KG1 (cell line): ENCODE data around the gene C2.
"Not testable (repeated sequence)": the region's sequence is repeated elsewhere in the genome, so short reads cannot be mapped to it uniquely, and the experiment has no call there.

Experiments used
- DNase-seq: peaks from one replicate; lab custom pipeline; 2025; lab: John Stamatoyannopoulos, UW

The C2 gene

GRCh38 chr6:31899215-31899614 lies 28.3 kb upstream of the C2 start:
- no peak for DNase-seq

GRCh38 chr6:31899882-31900722 lies 27.4 kb upstream of the C2 start:
- DNase-seq: no peak

DNA sequence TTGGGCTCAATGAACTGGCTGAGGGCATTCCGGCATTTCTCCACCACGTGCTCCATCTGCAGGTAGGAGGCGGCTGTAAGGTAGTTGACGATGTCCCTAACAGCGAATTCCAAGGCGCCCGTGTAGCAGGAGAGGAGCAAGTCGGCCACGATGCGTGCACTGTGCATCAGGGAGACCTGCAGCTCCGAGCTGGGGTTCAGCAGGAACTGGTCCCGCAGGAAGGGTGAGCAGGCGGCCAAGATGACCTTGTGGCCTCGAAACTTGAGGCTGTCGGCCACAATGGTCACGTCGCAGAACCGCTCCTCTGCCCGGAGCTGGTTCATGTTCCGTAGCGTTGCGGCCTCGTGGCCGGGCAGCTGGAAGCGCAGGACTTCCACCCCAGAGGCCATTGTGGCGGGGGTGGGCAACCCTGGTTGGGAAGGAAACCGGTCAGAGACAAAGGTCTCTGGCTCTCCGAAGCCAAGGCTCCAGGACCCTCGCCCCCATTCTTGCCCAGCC lies 26.6 kb upstream of the C2 start:
- DNase-seq: no peak

DNA sequence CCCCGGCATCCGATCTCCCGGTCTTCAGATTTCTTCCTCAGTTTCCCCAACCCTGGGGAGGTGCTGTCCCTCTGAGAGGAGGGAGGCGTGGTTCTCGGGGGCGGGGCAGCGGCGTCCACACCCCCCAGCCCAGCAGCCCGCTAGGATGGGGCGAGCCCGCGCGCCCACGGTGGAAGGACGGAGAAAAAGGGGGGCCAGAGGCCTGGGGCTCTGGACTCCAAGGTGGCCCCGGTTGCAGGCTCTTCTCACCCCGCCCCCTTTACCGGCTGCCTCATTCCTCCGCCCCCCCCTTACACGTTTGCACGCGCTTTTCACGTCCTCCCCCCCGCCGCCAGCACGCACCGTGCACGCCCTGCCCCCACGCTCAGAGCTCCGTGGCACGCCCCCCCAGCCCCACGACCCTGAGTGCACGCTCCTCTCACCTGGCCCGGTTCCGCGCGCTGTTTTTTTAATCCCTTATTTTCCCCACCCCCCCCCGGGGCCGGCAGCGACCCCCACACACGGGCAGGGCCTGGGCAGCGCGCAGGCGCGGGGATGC lies 26.0 kb upstream of the C2 start:
- DNase-seq: no peak

DNA sequence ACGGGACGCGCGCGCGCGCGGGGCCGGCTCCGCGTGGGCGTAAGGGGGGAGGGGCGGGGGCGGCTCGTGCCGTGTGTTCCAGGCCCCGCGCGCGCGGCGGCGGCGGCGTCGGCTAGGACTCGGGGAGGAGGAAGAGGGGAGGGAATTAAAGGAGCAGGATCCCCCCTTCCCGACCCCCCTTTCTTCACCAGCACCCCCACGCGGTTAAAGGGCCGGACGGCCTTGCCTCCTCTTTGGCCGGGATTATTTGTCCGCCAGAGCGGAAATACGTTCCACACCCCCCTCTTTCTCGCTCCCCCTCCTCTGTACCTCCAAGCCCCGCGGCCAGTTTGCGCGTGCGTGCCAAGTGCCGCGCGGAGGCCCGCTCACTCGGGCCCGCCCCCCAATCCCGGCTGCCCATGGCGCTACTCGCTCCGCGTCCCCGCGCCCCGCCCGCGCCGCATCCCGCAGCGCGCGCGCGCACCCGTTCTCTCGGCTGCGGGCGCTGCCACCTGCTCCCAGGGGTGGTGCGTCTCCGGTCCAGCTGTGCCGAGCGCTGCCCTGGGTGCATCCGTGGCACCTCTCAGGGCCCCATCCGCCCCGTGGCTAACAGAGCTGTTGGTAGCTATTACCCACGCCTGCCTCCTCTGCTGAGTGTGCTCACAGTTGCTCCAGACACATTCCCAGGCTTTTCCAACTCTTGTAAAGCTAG lies 25.4 kb upstream of the C2 start, which contains the start of gene ZBTB12:
Gene ZBTB12, minus strand, starts transcription at position 134 of the 691 bp plus-strand sequence. CDS start 781 bp downstream, outside the sequence.
- peak; percentile 81 for DNase-seq

DNA sequence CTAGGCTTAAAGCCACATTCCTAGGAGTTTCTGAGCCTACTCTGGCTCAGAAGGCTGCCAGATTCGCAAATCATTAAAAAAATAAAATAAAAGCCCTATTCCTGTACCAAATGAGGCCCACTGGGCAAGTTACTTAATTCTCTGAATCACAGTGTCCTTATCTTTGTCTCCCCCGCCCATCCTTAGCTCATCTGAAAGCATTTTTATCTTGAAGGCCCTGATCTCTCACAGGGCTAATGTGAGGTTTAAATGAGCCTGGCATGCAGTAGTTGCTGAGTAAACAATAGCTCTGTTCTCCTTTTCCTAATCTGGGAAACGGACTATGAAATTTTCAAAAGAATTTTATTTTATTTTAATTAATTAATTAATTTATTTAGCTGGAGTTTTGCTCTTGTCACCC lies 23.6 kb upstream of the C2 start:
- no peak for DNase-seq

DNA sequence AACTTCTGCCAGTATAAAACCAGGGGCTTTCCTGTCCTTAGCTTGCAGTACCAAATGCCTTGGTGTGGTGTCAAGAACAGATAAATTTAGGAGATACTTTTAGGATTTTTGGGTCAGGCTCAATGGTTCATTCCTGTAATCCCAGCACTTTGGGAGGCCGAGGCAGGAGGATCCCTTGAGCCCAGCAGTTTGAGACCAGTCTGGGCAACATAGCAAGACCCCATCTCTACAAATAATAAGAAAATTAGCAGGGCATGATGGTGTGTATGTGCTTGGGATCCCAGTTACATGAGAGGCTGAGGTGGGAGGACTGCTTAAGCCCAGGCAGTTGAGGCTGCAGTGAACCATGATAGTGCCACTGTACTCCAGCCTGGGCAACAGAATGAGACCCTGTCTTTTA lies 22.5 kb upstream of the C2 start:
- DNase-seq: no peak

DNA sequence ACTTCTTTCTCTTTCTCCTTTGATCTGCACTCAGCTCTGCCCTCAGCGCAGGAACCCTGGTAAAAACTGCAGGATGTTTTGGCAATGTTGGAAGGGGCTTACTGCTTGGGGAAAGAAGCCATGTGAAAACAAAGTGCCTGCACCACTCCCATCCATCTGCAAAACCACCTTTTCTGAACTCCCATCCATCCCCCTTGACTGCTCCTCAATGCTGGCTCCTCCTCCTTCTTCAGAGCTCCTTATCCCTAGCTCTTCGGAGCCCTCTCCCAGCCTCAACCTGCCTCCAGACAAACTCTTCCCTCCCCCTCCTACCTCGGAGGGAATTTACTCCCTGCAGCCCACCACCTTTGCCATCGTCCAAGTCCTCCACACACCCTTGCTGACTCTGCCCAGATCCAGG lies 21.4 kb upstream of the C2 start:
- DNase-seq: no peak

- not testable (repeated sequence) for DNase-seq
Measured at GRCh38 chr6:31906727-31907126, 20.8 kb upstream of the C2 start.

GRCh38 chr6:31907158-31907813 lies 20.2 kb upstream of the C2 start:
- DNase-seq: peak; percentile 30

- DNase-seq: not testable (repeated sequence)
Measured at GRCh38 chr6:31908255-31908654, 19.3 kb upstream of the C2 start.

DNA sequence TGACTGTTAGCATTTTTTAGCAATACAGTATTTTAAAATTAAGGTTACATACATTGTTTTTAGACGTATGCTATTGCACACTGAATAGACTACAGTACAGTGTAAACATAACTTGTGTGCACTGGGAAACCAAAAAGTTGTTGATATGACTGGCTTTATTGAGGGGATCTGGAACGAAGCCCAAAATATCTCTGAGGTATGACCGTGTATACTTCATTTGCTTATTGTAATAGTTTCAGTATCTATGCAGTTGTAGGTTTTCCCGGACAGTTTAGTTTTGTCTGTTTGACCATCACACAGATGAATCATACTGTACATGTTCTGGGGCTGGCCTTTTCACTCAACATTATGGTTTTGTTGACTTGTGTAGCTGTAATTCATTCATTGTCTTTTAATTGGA lies 18.7 kb upstream of the C2 start:
- no peak for DNase-seq

GRCh38 chr6:31909298-31909697 lies 18.2 kb upstream of the C2 start:
- not testable (repeated sequence) for DNase-seq

GRCh38 chr6:31911826-31912585 lies 15.5 kb upstream of the C2 start:
- no peak for DNase-seq

- DNase-seq: no peak
Measured at GRCh38 chr6:31915351-31915750, 12.2 kb upstream of the C2 start.

GRCh38 chr6:31915756-31916155 lies 11.8 kb upstream of the C2 start:
- no peak for DNase-seq

GRCh38 chr6:31918069-31918720 lies 9.3 kb upstream of the C2 start:
- no peak for DNase-seq

DNA sequence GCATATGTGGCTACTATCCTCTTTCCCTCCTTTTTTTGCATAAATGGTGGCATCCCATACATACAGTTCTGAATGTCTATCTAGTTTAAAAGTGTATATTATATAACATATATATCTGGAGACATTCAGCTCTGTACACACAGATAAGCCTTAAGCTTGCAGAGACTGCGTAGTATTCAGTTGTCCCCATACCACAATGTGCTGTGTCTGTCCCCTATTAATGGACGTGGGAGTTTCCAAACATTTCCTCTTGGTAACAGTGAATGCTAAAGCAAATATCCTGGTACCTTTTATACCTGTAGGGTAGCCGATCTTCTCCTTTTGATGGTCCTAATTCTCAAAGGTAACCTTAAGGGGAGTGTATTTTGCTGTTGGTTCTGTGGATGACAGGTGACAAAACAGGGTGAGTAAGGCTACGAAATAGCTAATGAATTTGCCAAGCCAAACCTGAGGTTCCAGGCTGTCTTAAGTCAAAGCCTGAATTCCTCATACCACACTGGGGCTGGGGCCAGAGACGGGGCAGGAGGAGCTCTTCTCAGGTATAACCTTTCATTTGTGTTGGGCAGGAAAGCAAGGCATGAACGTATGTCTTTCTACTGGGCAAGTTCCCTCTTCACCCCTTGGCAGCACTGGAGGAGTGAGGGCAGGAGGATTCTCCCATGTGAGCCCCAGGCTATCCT lies 7.8 kb upstream of the C2 start:
- no peak for DNase-seq

DNA sequence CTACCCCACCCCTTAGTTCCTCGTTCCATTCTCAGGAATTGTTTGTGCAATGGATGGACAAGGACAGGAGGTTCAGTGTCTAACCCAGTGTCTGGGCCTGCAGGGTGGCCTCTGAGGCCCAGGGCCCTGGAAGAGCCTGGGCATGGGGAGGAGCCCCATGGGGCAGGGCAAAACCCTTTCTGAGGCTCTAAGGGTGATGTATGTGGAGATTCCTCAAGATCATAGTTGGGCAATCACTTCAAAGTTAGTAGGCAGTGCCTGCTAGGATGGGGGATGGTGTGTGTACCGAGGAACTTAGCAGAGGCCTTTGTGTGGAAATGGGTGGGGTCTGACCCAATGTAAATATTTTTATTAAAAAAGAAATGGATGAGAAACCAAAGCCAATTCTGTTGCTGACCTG lies 6.7 kb upstream of the C2 start:
- DNase-seq: no peak

GRCh38 chr6:31922942-31923341 lies 4.6 kb upstream of the C2 start:
- DNase-seq: no peak
